Lower leg skin (tissue), 3 donors: ENCODE measurements around the gene USP38.

ENCODE experiments used
- POLR2A ChIP-seq, 2 donors: fragments of 450-650 bp; IDR thresholded peaks; one replicate each; pipeline ENCODE4 v1.6.1; 2016 to 2017; ENCODE audit warnings: antibody characterized with exemption in 2 of 2, mild to moderate bottlenecking in 1 of 2, moderate library complexity in 1 of 2
- TF ChIP-seq, protein P1 (sequence below), 3 donors: fragments of 450-650 bp; IDR thresholded peaks; one replicate each; pipeline ENCODE4 v1.5.1; 2016; ENCODE audit warnings: antibody characterized with exemption in 3 of 3, mild to moderate bottlenecking in 3 of 3, moderate library complexity in 2 of 3

DNA sequence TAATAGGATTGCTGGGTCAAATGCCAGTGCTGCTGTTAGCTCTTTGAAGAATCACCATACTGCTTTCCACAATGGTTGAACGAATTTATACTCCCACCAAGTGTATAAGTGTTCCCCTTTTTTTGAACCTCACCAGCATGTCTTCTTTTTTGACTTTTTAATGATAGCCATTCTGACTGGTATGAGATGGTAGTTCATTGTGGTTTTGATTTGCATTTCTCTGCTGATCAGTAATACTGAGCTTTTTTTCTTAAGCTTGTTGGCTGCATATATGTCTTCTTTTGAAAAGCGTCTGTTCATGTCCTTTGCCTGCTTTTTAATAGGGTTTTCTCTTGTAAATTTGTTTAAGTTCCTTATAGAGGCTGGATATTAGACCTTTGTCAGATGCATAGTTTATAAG lies 14.8 kb downstream of the USP38 start:
- TF ChIP-seq POLR2A (IDR thresholded peaks at IDR 0.05) = no peak
- TF ChIP-seq, protein P1, sequence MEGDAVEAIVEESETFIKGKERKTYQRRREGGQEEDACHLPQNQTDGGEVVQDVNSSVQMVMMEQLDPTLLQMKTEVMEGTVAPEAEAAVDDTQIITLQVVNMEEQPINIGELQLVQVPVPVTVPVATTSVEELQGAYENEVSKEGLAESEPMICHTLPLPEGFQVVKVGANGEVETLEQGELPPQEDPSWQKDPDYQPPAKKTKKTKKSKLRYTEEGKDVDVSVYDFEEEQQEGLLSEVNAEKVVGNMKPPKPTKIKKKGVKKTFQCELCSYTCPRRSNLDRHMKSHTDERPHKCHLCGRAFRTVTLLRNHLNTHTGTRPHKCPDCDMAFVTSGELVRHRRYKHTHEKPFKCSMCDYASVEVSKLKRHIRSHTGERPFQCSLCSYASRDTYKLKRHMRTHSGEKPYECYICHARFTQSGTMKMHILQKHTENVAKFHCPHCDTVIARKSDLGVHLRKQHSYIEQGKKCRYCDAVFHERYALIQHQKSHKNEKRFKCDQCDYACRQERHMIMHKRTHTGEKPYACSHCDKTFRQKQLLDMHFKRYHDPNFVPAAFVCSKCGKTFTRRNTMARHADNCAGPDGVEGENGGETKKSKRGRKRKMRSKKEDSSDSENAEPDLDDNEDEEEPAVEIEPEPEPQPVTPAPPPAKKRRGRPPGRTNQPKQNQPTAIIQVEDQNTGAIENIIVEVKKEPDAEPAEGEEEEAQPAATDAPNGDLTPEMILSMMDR (IDR thresholded peaks at IDR 0.05) = no peak
